ENCODE data around the gene RGP1.

Gene RGP1

DNA sequence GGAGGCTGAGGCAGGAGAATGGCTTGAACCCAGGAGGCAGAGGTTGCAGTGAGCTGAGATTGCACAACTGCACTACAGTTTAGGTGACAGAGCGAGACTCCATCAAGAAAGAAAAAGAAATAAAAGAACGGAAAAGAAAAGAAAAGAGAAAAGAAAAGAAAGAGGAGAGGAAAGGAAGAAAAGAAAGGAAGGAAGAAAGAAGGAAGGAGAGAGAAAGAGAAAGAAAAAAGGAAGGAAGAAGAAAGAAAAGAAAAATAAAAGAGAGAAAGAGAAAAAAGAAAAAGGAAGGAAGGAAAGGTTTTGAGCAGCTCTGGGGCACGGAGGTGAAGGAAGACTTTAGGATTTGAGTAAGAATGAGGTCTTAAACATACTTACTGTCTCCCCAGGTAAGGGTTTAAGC, 35.5 kb upstream of the RGP1 start:
- Histone ChIP-seq H3K9ac (ENCODE audit: insufficient read length, low read depth) (peak overlapping the region; percentile 15), H3K4me3 (ENCODE audit: insufficient read length, low read depth) (no peak overlapping the region), H3K9me3 (ENCODE audit: insufficient read depth, low read length) (no peaks in the 10 kb centered on the region), H3K36me3 (ENCODE audit: insufficient read depth, insufficient read length, low read length) (peaks cover 92% of the 10 kb centered on the region), H3K4me1 (ENCODE audit: insufficient read depth, insufficient read length) (peaks cover 16% of the 10 kb centered on the region), H3K27me3 (ENCODE audit: insufficient read depth, insufficient read length) (no peaks in the 10 kb centered on the region)
- DNase-seq (ENCODE audit: low read depth, low spot score), result no peak
- TF ChIP-seq ZNF274 (IDR thresholded peaks at IDR 0.05; ENCODE audit: low read depth, low read length) (no peak), YY1 (IDR thresholded peaks at IDR 0.05; ENCODE audit: insufficient read depth, insufficient read length) (no peak), SUZ12 (IDR thresholded peaks at IDR 0.05; ENCODE audit: extremely low read depth, insufficient read depth, insufficient read length) (no peak)

DNA sequence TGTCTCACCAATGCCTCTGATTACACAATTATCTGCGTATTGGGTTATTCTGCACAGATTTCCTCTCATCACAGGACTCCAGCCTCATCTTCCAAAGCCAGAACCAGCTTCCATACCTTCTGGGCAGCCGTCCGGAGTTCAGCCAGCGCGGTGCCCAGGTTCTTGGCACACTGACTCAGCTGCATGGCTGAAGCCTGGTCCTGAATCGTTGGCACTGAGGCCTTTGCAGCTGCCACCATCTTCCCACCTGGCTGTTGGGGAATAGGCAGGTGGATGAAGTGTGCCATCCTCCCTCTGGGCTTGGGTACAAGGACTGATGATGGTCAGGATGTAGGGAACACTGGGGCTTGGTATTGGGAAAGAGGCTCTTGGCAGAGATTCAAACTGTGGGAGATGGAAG, 35.0 kb upstream of the RGP1 start:
- no peaks in the 10 kb centered on the region for H3K27me3 ChIP-seq (ENCODE audit: insufficient read depth, insufficient read length)
- DNase-seq (ENCODE audit: low read depth, low spot score), result no peak
- H3K4me1 ChIP-seq (ENCODE audit: insufficient read depth, insufficient read length), result peaks cover 16% of the 10 kb centered on the region
- TF ChIP-seq ZNF274 (IDR thresholded peaks at IDR 0.05; ENCODE audit: low read depth, low read length) (no peak), SUZ12 (IDR thresholded peaks at IDR 0.05; ENCODE audit: extremely low read depth, insufficient read depth, insufficient read length) (no peak), YY1 (IDR thresholded peaks at IDR 0.05; ENCODE audit: insufficient read depth, insufficient read length) (no peak)
- no peak overlapping the region for H3K4me3 ChIP-seq (ENCODE audit: insufficient read length, low read depth)
- peak overlapping the region; percentile 15 for H3K9ac ChIP-seq (ENCODE audit: insufficient read length, low read depth)
- no peaks in the 10 kb centered on the region for H3K9me3 ChIP-seq (ENCODE audit: insufficient read depth, low read length)
- H3K36me3 ChIP-seq (ENCODE audit: insufficient read depth, insufficient read length, low read length), result peaks cover 92% of the 10 kb centered on the region

DNA sequence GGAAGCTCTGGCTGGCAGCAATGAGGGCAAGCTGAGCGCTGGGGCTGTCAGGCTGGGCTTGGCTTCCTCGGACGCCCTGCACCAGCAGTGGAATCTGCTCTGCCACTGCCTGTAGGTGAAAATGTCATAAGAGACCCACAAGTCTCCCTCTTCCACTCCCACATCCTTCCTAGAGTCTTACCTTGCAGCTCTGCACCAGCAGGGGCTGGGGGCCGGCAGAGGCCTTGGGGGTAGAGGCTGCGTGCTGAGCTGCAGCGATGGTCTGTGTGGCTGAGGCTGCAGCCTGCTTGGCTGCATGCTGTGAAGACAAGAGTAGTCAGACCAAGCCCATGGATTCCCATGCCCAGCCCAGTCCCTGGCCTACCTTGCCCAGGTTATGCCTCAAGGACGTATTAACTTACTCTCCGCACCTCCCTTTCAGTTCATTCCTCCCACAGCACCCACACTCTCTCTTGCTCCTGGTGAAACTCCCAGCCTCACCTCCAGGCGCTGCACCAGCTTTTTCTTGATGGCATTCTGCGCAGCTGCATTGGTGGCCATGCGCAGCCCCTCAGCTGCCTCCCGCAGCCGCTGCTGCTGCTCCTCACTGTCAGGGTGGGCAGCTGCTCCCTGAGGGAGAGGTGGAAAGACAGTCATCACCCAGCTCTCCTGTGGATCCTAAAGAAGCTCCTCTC, 34.4 kb upstream of the RGP1 start:
- peaks cover 94% of the 10 kb centered on the region for H3K36me3 ChIP-seq (ENCODE audit: insufficient read depth, insufficient read length, low read length)
- no peak for DNase-seq (ENCODE audit: low read depth, low spot score)
- TF ChIP-seq SUZ12 (IDR thresholded peaks at IDR 0.05; ENCODE audit: extremely low read depth, insufficient read depth, insufficient read length) (no peak), YY1 (IDR thresholded peaks at IDR 0.05; ENCODE audit: insufficient read depth, insufficient read length) (no peak), ZNF274 (IDR thresholded peaks at IDR 0.05; ENCODE audit: low read depth, low read length) (no peak)
- no peaks in the 10 kb centered on the region for H3K9me3 ChIP-seq (ENCODE audit: insufficient read depth, low read length)
- H3K4me1 ChIP-seq (ENCODE audit: insufficient read depth, insufficient read length), result peaks cover 16% of the 10 kb centered on the region
- H3K4me3 ChIP-seq (ENCODE audit: insufficient read length, low read depth), result no peak overlapping the region
- H3K9ac ChIP-seq (ENCODE audit: insufficient read length, low read depth), result peak overlapping the region; percentile 22
- H3K27me3 ChIP-seq (ENCODE audit: insufficient read depth, insufficient read length), result no peaks in the 10 kb centered on the region

DNA sequence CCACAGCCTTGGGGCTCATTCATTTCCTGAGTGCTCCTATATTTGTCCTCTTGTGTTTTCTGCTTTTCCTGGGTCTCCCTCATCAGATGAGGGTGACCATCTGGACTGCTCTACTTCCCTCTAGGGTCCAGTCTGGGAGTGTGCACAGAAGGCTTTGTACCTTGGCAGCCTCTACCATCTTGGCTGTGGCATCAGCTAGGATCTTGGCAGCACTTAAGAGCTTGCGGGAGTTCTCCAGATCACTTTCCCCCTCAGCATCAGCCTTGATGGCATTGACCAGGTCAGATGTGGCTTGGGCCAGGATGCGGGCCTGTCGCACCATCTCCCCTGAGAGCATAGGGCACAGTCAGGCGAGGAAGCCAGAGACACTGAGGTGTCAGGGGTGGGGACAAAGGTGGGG, 32.9 kb upstream of the RGP1 start:
- TF ChIP-seq ZNF274 (IDR thresholded peaks at IDR 0.05; ENCODE audit: low read depth, low read length), result no peak
- Histone ChIP-seq H3K4me3 (ENCODE audit: insufficient read length, low read depth) (no peak overlapping the region), H3K9me3 (ENCODE audit: insufficient read depth, low read length) (no peaks in the 10 kb centered on the region), H3K9ac (ENCODE audit: insufficient read length, low read depth) (peak overlapping the region; percentile 11), H3K4me1 (ENCODE audit: insufficient read depth, insufficient read length) (peaks cover 16% of the 10 kb centered on the region), H3K27me3 (ENCODE audit: insufficient read depth, insufficient read length) (no peaks in the 10 kb centered on the region), H3K36me3 (ENCODE audit: insufficient read depth, insufficient read length, low read length) (peaks cover 97% of the 10 kb centered on the region)
- DNase-seq (ENCODE audit: low read depth, low spot score), result no peak

DNA sequence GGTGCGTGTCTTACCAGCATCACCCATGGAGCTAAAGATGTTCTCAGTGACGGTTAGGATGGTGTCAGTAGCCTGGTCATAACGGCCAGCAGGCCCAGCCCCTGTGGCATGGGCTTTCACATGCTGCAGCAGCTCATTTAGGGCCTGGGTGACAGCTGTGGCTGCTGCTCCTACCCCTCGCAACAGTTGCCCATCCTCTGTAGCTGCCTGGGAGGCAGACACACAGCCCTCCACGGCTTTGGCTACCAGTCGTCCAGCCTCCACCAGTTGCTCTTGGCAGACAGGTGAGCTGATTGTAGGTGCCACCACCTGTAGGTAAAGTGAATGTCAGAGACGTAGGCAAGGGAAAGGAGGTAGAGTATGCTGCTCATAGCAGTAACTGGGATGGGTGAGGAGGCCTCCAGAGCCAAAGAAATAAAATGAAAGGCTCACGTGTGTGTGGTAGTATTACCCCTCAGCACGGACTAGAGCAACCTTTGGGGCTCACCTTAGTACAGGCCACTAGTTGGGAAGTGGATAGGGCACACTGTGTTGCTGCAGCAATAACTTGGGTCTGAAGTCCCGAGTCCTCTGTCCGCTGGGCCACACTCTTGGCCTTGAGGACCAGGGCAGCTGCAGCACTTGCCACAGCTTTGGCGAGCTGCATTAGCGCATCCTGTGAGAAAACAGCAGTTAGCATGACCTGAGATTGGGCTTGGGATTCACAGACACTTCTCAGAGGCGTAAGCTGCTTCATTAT, 31.8 kb upstream of the RGP1 start:
- no peaks in the 10 kb centered on the region for H3K9me3 ChIP-seq (ENCODE audit: insufficient read depth, low read length)
- no peak overlapping the region for H3K9ac ChIP-seq (ENCODE audit: insufficient read length, low read depth)
- TF ChIP-seq YY1 (IDR thresholded peaks at IDR 0.05; ENCODE audit: insufficient read depth, insufficient read length), result no peak
- no peak for TF ChIP-seq SUZ12 (IDR thresholded peaks at IDR 0.05; ENCODE audit: extremely low read depth, insufficient read depth, insufficient read length)
- no peak for TF ChIP-seq ZNF274 (IDR thresholded peaks at IDR 0.05; ENCODE audit: low read depth, low read length)
- no peaks in the 10 kb centered on the region for H3K27me3 ChIP-seq (ENCODE audit: insufficient read depth, insufficient read length)
- H3K4me3 ChIP-seq (ENCODE audit: insufficient read length, low read depth), result no peak overlapping the region
- H3K4me1 ChIP-seq (ENCODE audit: insufficient read depth, insufficient read length), result peaks cover 16% of the 10 kb centered on the region
- DNase-seq (ENCODE audit: low read depth, low spot score), result no peak
- peaks cover 98% of the 10 kb centered on the region for H3K36me3 ChIP-seq (ENCODE audit: insufficient read depth, insufficient read length, low read length)

DNA sequence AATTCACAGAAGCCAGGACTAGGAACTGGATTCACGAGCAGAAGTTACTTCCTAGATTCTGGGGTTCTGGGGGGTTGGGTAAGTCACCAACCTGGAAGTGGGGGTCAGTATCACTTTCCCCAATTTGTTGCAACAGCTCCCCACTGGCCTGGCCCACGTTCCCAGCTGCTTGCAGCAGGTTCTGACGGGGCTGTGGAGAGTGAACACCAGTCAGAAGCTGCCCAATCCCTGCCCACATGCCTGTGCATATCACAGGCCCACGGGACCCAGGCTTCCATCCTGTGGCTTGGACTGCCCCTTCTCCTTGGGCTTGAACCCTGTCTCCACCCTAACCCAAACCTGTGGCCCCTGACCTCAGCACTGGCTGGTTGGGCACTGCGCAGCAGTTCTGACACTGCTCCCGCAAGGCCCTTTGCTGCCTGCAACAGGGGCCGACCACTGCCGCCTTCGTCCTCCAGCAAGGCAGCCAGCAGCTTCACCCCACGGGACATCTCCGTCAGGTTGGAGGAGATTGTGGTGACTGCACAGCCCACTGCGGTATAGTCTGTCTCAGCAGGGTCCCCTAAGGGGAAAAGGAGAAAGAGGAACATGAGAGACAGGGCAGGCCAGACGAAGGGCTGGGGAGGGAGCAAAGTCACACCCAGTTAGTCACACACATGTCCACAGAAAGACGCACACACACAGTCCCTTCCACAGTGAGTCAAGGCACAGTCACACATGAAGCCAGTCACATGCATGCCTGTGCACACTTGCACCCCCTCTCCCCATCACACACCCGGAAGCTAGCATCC, 30.2 kb upstream of the RGP1 start:
- Histone ChIP-seq H3K4me1 (ENCODE audit: insufficient read depth, insufficient read length) (peaks cover 9% of the 10 kb centered on the region), H3K36me3 (ENCODE audit: insufficient read depth, insufficient read length, low read length) (peaks cover 100% of the 10 kb centered on the region), H3K9ac (ENCODE audit: insufficient read length, low read depth) (no peak overlapping the region), H3K4me3 (ENCODE audit: insufficient read length, low read depth) (no peak overlapping the region), H3K27me3 (ENCODE audit: insufficient read depth, insufficient read length) (no peaks in the 10 kb centered on the region), H3K9me3 (ENCODE audit: insufficient read depth, low read length) (no peaks in the 10 kb centered on the region)
- no peak for TF ChIP-seq SUZ12 (IDR thresholded peaks at IDR 0.05; ENCODE audit: extremely low read depth, insufficient read depth, insufficient read length)
- no peak for TF ChIP-seq YY1 (IDR thresholded peaks at IDR 0.05; ENCODE audit: insufficient read depth, insufficient read length)
- no peak for TF ChIP-seq ZNF274 (IDR thresholded peaks at IDR 0.05; ENCODE audit: low read depth, low read length)
- DNase-seq (ENCODE audit: low read depth, low spot score), result no peak

DNA sequence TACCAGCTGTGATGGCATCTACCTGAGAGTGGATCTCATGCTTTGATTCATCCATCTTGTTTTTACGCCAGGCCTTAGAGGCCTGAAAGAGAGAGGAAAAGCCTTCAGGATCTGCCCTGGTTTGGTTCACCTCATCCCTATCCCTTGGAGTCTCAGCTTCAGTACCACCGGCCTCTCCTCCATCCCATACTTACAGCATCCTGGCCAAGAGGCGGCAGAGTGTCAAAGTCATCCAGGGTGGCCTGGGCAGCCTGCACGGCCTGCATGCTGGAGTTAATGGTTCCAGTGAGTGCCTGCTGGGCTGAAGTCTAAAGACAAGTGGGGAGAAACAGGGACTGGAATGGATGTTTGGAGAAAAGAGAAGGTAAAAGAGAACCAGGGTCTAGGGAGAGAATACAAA, 29.5 kb upstream of the RGP1 start:
- Histone ChIP-seq H3K4me1 (ENCODE audit: insufficient read depth, insufficient read length) (peaks cover 9% of the 10 kb centered on the region), H3K36me3 (ENCODE audit: insufficient read depth, insufficient read length, low read length) (peaks cover 100% of the 10 kb centered on the region), H3K9ac (ENCODE audit: insufficient read length, low read depth) (no peak overlapping the region), H3K27me3 (ENCODE audit: insufficient read depth, insufficient read length) (no peaks in the 10 kb centered on the region), H3K4me3 (ENCODE audit: insufficient read length, low read depth) (no peak overlapping the region), H3K9me3 (ENCODE audit: insufficient read depth, low read length) (no peaks in the 10 kb centered on the region)
- DNase-seq (ENCODE audit: low read depth, low spot score), result no peak
- TF ChIP-seq YY1 (IDR thresholded peaks at IDR 0.05; ENCODE audit: insufficient read depth, insufficient read length) (no peak), ZNF274 (IDR thresholded peaks at IDR 0.05; ENCODE audit: low read depth, low read length) (no peak), SUZ12 (IDR thresholded peaks at IDR 0.05; ENCODE audit: extremely low read depth, insufficient read depth, insufficient read length) (no peak)
